OCI-LY7 (cell line): ENCODE data around the gene ANP32E.

Experiments
- CTCF ChIP-seq: fragments of 200-600 bp; sonication (generic); conservative IDR thresholded peaks from 2 replicates; pipeline ENCODE4 v1.5.1; 2014; ENCODE audit warnings: mild to moderate bottlenecking, antibody characterized with exemption, low read length, moderate library complexity, mixed read lengths
- EZH2phosphoT487 ChIP-seq: fragments of 200-600 bp; sonication (generic); IDR thresholded peaks from 2 replicates; pipeline ENCODE4 v1.6.1; 2018; ENCODE audit warnings: low read depth, borderline replicate concordance, mild to moderate bottlenecking, mixed run types, antibody characterized with exemption, low read length, moderate library complexity, mixed read lengths

- TF ChIP-seq CTCF = peak; percentile 94
- TF ChIP-seq EZH2phosphoT487 = no peak
These were observed 45.4 kb upstream of the ANP32E start for GRCh38 chr1:150281221-150281757.
